Measurements from ENCODE around the gene SORCS3. TPM values are rescaled to one million over a fixed set of nuclear protein-coding genes. Genes with fewer than 3 reads are reported as not detected.

SORCS3 gene
- total RNA-seq, 1 donor from 2014 or later, result not detected

DNA sequence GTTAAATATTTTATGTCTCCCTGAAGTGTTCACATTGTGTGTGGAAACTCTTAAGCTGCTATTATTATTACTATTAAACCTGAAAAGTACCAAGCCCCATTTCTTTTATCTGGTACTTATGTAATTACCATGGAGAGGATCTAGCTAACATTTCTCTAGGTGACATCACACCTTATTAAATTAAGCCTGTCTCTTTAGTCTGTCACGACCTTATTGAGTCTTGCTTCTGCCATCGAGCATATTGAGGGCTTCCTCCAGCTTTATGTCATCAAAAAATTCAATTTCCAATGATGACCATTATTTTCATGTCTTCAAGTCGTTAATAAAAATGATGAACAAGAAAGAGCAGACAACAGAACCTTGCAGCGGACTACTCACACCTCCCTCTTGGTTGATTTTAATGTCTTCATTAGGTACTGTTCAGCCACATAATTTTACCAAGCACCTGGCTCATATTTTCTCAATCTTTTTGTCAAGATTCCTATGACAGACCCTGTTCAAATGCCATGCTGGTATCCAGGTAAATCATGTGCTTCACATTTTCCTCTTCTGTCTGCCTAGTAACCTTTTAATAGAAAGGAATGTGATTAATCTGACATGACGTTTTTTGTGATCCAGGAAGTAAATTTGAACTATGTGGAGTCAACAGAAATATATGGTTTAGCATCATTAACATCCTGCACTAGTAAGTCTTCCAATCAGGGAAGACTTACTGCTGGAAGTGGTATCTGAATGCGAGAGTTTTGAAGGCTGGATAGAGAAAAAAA is 556.7 kb downstream of the SORCS3 start:
- TF ChIP-seq, protein P1, sequence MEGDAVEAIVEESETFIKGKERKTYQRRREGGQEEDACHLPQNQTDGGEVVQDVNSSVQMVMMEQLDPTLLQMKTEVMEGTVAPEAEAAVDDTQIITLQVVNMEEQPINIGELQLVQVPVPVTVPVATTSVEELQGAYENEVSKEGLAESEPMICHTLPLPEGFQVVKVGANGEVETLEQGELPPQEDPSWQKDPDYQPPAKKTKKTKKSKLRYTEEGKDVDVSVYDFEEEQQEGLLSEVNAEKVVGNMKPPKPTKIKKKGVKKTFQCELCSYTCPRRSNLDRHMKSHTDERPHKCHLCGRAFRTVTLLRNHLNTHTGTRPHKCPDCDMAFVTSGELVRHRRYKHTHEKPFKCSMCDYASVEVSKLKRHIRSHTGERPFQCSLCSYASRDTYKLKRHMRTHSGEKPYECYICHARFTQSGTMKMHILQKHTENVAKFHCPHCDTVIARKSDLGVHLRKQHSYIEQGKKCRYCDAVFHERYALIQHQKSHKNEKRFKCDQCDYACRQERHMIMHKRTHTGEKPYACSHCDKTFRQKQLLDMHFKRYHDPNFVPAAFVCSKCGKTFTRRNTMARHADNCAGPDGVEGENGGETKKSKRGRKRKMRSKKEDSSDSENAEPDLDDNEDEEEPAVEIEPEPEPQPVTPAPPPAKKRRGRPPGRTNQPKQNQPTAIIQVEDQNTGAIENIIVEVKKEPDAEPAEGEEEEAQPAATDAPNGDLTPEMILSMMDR (IDR thresholded peaks at IDR 0.05), result no peak
- no peak overlapping the region for H3K4me3 ChIP-seq
- ATAC-seq (no peak), DNase-seq (no peak)
- no peaks in the 10 kb centered on the region for H3K9me3 ChIP-seq
- H3K27ac ChIP-seq, result no peak overlapping the region
- H3K27me3 ChIP-seq, result no peaks in the 10 kb centered on the region
- no peaks in the 10 kb centered on the region for H3K36me3 ChIP-seq
- intact Hi-C loops (cut with DNase I), result no loop called here
- H3K4me1 ChIP-seq, result no peaks in the 10 kb centered on the region

DNA sequence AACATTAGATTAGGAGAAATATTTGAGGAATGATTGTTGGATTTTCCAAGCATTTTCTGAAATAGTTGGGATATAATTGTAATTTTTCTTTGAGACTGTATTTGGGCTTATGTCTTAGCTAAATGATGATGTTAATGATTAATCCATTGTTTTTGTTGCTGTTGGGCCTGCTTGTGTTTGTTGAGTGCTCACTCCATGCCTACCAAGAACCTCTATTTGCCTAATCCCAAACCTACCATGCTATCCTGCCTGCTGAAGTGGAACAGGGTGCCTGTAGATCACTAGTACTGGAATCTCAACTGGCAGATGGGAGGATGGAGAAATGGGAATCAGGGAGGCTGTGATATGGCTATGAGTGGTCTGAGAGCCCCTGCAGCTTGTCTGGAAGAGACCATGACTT is 565.5 kb downstream of the SORCS3 start:
- no peak overlapping the region for H3K27ac ChIP-seq
- H3K4me1 ChIP-seq, result no peaks in the 10 kb centered on the region
- H3K9me3 ChIP-seq, result no peaks in the 10 kb centered on the region
- no peaks in the 10 kb centered on the region for H3K27me3 ChIP-seq
- TF ChIP-seq, protein P1 (IDR thresholded peaks at IDR 0.05), result no peak
- H3K4me3 ChIP-seq, result no peak overlapping the region
- H3K36me3 ChIP-seq, result no peaks in the 10 kb centered on the region
- intact Hi-C loops (cut with DNase I), result no loop called here
- DNase-seq (no peak), ATAC-seq (no peak)

DNA sequence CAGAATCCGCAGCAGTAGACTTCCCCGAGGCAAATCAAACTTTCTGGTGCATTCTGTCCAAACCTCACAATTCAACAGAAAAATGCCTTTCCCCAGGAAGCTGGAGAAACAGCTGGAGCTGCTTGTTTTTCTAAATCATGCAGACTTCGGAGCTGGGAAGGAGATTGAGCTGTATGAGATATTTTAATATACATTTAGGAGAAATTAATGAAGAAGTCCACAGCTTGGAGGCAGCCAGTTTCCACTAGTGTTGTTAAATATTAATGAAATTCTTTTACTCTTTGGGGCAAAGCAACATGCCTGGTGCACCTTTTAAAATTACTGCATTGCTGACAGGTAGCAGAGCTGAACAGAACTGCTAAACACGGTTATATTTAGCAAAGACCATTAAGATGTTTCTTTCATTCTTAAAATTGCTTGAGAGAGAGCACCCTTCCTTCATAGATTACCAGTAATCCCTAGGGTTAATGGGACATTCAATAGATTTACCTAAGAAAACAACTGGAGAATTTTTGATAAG is 566.4 kb downstream of the SORCS3 start:
- TF ChIP-seq, protein P1 (IDR thresholded peaks at IDR 0.05), result no peak
- no peak overlapping the region for H3K4me3 ChIP-seq
- no peak for ATAC-seq

DNA sequence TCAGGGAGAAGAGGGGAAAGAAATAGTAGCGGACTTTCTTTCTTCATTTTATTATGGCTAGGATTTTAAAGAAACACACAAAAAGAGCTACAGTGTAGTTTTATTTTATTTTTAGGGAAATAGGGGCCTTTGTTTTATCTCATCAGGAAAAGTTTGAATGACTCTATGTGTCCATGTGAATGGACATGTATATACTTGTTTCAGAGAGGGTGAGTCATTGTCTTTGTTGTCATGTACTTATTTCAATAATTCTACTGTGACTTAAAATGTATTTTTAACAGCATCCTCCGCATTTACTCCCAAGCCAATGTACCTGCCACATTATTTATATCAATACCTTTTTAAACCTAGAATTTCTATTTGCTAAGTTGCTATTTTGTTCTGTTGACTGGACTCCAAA is 569.5 kb downstream of the SORCS3 start:
- no peak overlapping the region for H3K4me3 ChIP-seq
- TF ChIP-seq, protein P1 (IDR thresholded peaks at IDR 0.05), result no peak
- no peaks in the 10 kb centered on the region for H3K36me3 ChIP-seq
- no peak for DNase-seq
- no peaks in the 10 kb centered on the region for H3K4me1 ChIP-seq
- no peak overlapping the region for H3K27ac ChIP-seq
- intact Hi-C loops (cut with DNase I), result no loop called here
- ATAC-seq, result no peak
- H3K27me3 ChIP-seq, result no peaks in the 10 kb centered on the region
- no peaks in the 10 kb centered on the region for H3K9me3 ChIP-seq

More for the DNA sequence above, 566.4 kb downstream of the SORCS3 start:
- no peak overlapping the region for H3K27ac ChIP-seq
- intact Hi-C loops (cut with DNase I), result no loop called here
- H3K36me3 ChIP-seq, result no peaks in the 10 kb centered on the region
- no peaks in the 10 kb centered on the region for H3K4me1 ChIP-seq
- H3K9me3 ChIP-seq, result no peaks in the 10 kb centered on the region
- no peak for DNase-seq
- H3K27me3 ChIP-seq, result no peaks in the 10 kb centered on the region

DNA sequence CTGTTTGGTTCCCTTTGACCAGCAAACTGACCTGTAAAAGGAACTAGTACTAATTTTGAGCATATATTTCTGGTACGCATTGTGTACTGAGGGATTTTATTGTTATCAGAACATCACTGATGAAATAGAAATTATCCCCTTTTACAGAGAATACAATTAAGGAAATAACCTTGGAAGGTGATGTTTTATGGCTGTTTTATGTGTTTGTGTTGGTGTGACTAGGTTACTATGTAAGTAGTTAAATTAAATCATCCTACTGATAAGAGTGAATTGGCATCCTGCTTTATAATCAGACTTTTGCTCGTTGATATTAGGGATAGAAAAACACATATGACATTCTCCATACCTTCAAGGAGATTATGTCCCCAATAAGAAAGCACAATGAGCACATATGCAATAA is 596.6 kb downstream of the SORCS3 start:
- TF ChIP-seq, protein P1 (IDR thresholded peaks at IDR 0.05), result no peak
- intact Hi-C loops (cut with DNase I), result no loop called here

More for the DNA sequence above, 596.6 kb downstream of the SORCS3 start:
- no peaks in the 10 kb centered on the region for H3K9me3 ChIP-seq
- no peak for DNase-seq
- no peak overlapping the region for H3K27ac ChIP-seq
- H3K27me3 ChIP-seq, result no peaks in the 10 kb centered on the region
- H3K4me1 ChIP-seq, result no peaks in the 10 kb centered on the region
- H3K36me3 ChIP-seq, result no peaks in the 10 kb centered on the region
- H3K4me3 ChIP-seq, result no peak overlapping the region
- ATAC-seq, result no peak
